Skeletal muscle tissue (tissue), 4 donors: Measurements from ENCODE around the gene ELOVL4. TPM values are rescaled to one million over a fixed set of nuclear protein-coding genes. Genes with fewer than 3 reads are reported as not detected.

Source experiments
- H3K27ac ChIP-seq: one replicate; pipeline ENCODE4 v1.7.0; 2013; ENCODE audit warnings: mild to moderate bottlenecking, low read depth, low read length, inconsistent platforms
- H3K27me3 ChIP-seq, 3 donors: one replicate each; pipeline ENCODE4 v1.7.0; 2013; ENCODE audit warnings: low read length in 3 of 3; ENCODE audit not compliant: control insufficient read depth in 3 of 3, insufficient read depth in 3 of 3
- H3K36me3 ChIP-seq, 3 donors: one replicate each; pipeline ENCODE4 v1.7.0; 2013; ENCODE audit warnings: low read length in 3 of 3; ENCODE audit not compliant: control insufficient read depth in 3 of 3, insufficient read depth in 3 of 3
- H3K4me1 ChIP-seq, 3 donors: one replicate each; pipeline ENCODE4 v1.7.0; 2013; ENCODE audit warnings: low read length in 3 of 3, mild to moderate bottlenecking in 3 of 3; ENCODE audit not compliant: control insufficient read depth in 3 of 3, insufficient read depth in 3 of 3
- H3K4me3 ChIP-seq, 3 donors: one replicate each; pipeline ENCODE4 v1.7.0; 2013; ENCODE audit warnings: low read length in 3 of 3
- H3K9ac ChIP-seq, 3 donors: one replicate each; pipeline ENCODE4 v1.7.0; 2013; ENCODE audit warnings: low read length in 3 of 3, mild to moderate bottlenecking in 3 of 3, moderate library complexity in 2 of 3, low read depth in 1 of 3
- H3K9me3 ChIP-seq, 3 donors: one replicate each; pipeline ENCODE4 v1.7.0; 2013; ENCODE audit warnings: low read length in 3 of 3; ENCODE audit not compliant: control insufficient read depth in 3 of 3
- total RNA-seq: library from RNA; depleted of rRNA; stranded (reverse); fragments of >200 nt; gene quantifications from one replicate; pipeline ENCODE4 v1.2.3, GENCODE V29; 2014
- donor health status: Osteomylitis.

Gene ELOVL4
- total RNA-seq, 1 donor from 2014 or later: 2.1 TPM

- no peaks in the 10 kb centered on the region for H3K36me3 ChIP-seq
- no peaks in the 10 kb centered on the region for H3K9me3 ChIP-seq
- H3K27ac ChIP-seq: no peak overlapping the region
- no peak overlapping the region for H3K4me3 ChIP-seq
- H3K9ac ChIP-seq: no peak overlapping the region
- H3K27me3 ChIP-seq: no peaks in the 10 kb centered on the region
- H3K4me1 ChIP-seq: no peaks in the 10 kb centered on the region
Measured at GRCh38 chr6:79923270-79923669, 24.1 kb downstream of the ELOVL4 start.

- H3K36me3 ChIP-seq: no peaks in the 10 kb centered on the region
- no peaks in the 10 kb centered on the region for H3K4me1 ChIP-seq
- H3K27ac ChIP-seq: no peak overlapping the region
- H3K9ac ChIP-seq: no peak overlapping the region
- H3K9me3 ChIP-seq: no peaks in the 10 kb centered on the region
- no peak overlapping the region for H3K4me3 ChIP-seq
- no peaks in the 10 kb centered on the region for H3K27me3 ChIP-seq
Measured at GRCh38 chr6:79922018-79922417, 25.3 kb downstream of the ELOVL4 start.

- no peaks in the 10 kb centered on the region for H3K36me3 ChIP-seq
- no peaks in the 10 kb centered on the region for H3K9me3 ChIP-seq
- H3K27ac ChIP-seq: no peak overlapping the region
- peaks cover 4 to 6% (median 5%) of the 10 kb centered on the region in 3 donors for H3K4me1 ChIP-seq
- no peak overlapping the region for H3K9ac ChIP-seq
- no peaks in the 10 kb centered on the region for H3K27me3 ChIP-seq
- H3K4me3 ChIP-seq: no peak overlapping the region
Measured at GRCh38 chr6:79913369-79913768, 34.0 kb downstream of the ELOVL4 start.

- Histone ChIP-seq H3K4me3 (no peak overlapping the region), H3K36me3 (no peaks in the 10 kb centered on the region), H3K27ac (no peak overlapping the region), H3K4me1 (peaks cover 4 to 6% (median 5%) of the 10 kb centered on the region in 3 donors), H3K27me3 (no peaks in the 10 kb centered on the region), H3K9ac (no peak overlapping the region), H3K9me3 (no peaks in the 10 kb centered on the region)
Measured at GRCh38 chr6:79911992-79912391, 35.4 kb downstream of the ELOVL4 start.

- no peaks in the 10 kb centered on the region for H3K9me3 ChIP-seq
- H3K4me1 ChIP-seq: peaks cover 4 to 6% (median 5%) of the 10 kb centered on the region in 3 donors
- no peak overlapping the region for H3K4me3 ChIP-seq
- H3K27ac ChIP-seq: no peak overlapping the region
- H3K36me3 ChIP-seq: no peaks in the 10 kb centered on the region
- H3K27me3 ChIP-seq: no peaks in the 10 kb centered on the region
- no peak overlapping the region for H3K9ac ChIP-seq
Measured at GRCh38 chr6:79909517-79909916, 37.8 kb downstream of the ELOVL4 start.

- H3K4me3 ChIP-seq: no peak overlapping the region
- no peak overlapping the region for H3K27ac ChIP-seq
- no peaks in the 10 kb centered on the region for H3K9me3 ChIP-seq
- no peak overlapping the region for H3K9ac ChIP-seq
- no peaks in the 10 kb centered on the region for H3K4me1 ChIP-seq
- H3K36me3 ChIP-seq: no peaks in the 10 kb centered on the region
- no peaks in the 10 kb centered on the region for H3K27me3 ChIP-seq
Measured at GRCh38 chr6:79902046-79902445, 45.3 kb downstream of the ELOVL4 start.

- H3K27me3 ChIP-seq: no peaks in the 10 kb centered on the region
- no peaks in the 10 kb centered on the region for H3K9me3 ChIP-seq
- no peak overlapping the region for H3K4me3 ChIP-seq
- H3K4me1 ChIP-seq: no peaks in the 10 kb centered on the region
- no peak overlapping the region for H3K27ac ChIP-seq
- H3K9ac ChIP-seq: no peak overlapping the region
- H3K36me3 ChIP-seq: no peaks in the 10 kb centered on the region
Measured at GRCh38 chr6:79898076-79898475, 49.3 kb downstream of the ELOVL4 start.

- Histone ChIP-seq H3K9me3 (no peaks in the 10 kb centered on the region), H3K4me3 (no peak overlapping the region), H3K4me1 (no peaks in the 10 kb centered on the region), H3K27ac (no peak overlapping the region), H3K36me3 (no peaks in the 10 kb centered on the region), H3K9ac (no peak overlapping the region), H3K27me3 (no peaks in the 10 kb centered on the region)
Measured at GRCh38 chr6:79896075-79896449, 51.3 kb downstream of the ELOVL4 start.

GRCh38 chr6:79895382-79896074, 51.8 kb downstream of the ELOVL4 start:
- Histone ChIP-seq H3K9ac (no peak overlapping the region), H3K36me3 (no peaks in the 10 kb centered on the region), H3K4me3 (no peak overlapping the region), H3K27ac (no peak overlapping the region), H3K27me3 (no peaks in the 10 kb centered on the region), H3K4me1 (no peaks in the 10 kb centered on the region), H3K9me3 (no peaks in the 10 kb centered on the region)

- Histone ChIP-seq H3K36me3 (no peaks in the 10 kb centered on the region), H3K9me3 (no peaks in the 10 kb centered on the region), H3K4me1 (no peaks in the 10 kb centered on the region), H3K9ac (no peak overlapping the region), H3K27me3 (no peaks in the 10 kb centered on the region), H3K27ac (no peak overlapping the region), H3K4me3 (no peak overlapping the region)
Measured at GRCh38 chr6:79894939-79895338, 52.4 kb downstream of the ELOVL4 start.
